ENCODE measurements around the gene DPM3.
"Not testable (repeated sequence)": the region's sequence is repeated elsewhere in the genome, so short reads cannot be mapped to it uniquely, and the experiment has no call there.

Gene DPM3

GRCh38 chr1:155121249-155121648 is 19.1 kb downstream of the DPM3 start:
- DNase-seq (ENCODE audit: extremely low spot score): no peak
- TF ChIP-seq TARDBP (IDR thresholded peaks at IDR 0.05) (no peak), L3MBTL2 (conservative IDR thresholded peaks at IDR 0.05) (no peak), ZNF384 (IDR thresholded peaks at IDR 0.05) (no peak), ARNT (IDR thresholded peaks at IDR 0.05) (no peak), HDGF (IDR thresholded peaks at IDR 0.05; ENCODE audit: borderline replicate concordance) (no peak), CTBP1 (IDR thresholded peaks at IDR 0.05; ENCODE audit: borderline replicate concordance) (no peak), BHLHE40 (IDR thresholded peaks at IDR 0.05; ENCODE audit: borderline replicate concordance) (no peak), ELF4 (IDR thresholded peaks at IDR 0.05) (no peak), FOXM1 (IDR thresholded peaks at IDR 0.05; ENCODE audit: borderline replicate concordance) (no peak), FOXA1 (IDR thresholded peaks at IDR 0.05) (no peak), SP1 (IDR thresholded peaks at IDR 0.05) (no peak), SUZ12 (IDR thresholded peaks at IDR 0.05) (no peak)
- TF ChIP-seq, protein P1, sequence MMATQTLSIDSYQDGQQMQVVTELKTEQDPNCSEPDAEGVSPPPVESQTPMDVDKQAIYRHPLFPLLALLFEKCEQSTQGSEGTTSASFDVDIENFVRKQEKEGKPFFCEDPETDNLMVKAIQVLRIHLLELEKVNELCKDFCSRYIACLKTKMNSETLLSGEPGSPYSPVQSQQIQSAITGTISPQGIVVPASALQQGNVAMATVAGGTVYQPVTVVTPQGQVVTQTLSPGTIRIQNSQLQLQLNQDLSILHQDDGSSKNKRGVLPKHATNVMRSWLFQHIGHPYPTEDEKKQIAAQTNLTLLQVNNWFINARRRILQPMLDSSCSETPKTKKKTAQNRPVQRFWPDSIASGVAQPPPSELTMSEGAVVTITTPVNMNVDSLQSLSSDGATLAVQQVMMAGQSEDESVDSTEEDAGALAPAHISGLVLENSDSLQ (IDR thresholded peaks at IDR 0.05): no peak
- ChIA-PET POLR2A (interaction anchor here (0.8 kb wide), 1 partner anchor 14 kb away, joined by 3 read pairs; the partner anchor contains the start of gene SLC50A1), CTCF (interaction anchor here (0.6 to 1.1 kb wide), 3 partner anchors 24 to 302 kb away, joined by 3 to 5 read pairs (median 3); no protein-coding TSS in a partner anchor)

GRCh38 chr1:155120253-155120652 is 20.1 kb downstream of the DPM3 start:
- ChIA-PET POLR2A (interaction anchor here (0.8 kb wide), 1 partner anchor 15 kb away, joined by 3 read pairs; the partner anchor contains the start of gene SLC50A1), CTCF (interaction anchor here (0.7 kb wide), 1 partner anchor 301 kb away, joined by 3 read pairs; no protein-coding TSS in a partner anchor)
- TF ChIP-seq L3MBTL2 (conservative IDR thresholded peaks at IDR 0.05) (no peak), CTBP1 (IDR thresholded peaks at IDR 0.05; ENCODE audit: borderline replicate concordance) (no peak), BHLHE40 (IDR thresholded peaks at IDR 0.05; ENCODE audit: borderline replicate concordance) (no peak), NFRKB (IDR thresholded peaks at IDR 0.05) (no peak), LEF1 (IDR thresholded peaks at IDR 0.05; ENCODE audit: borderline replicate concordance) (no peak), FOXA1 (IDR thresholded peaks at IDR 0.05) (no peak), TARDBP (IDR thresholded peaks at IDR 0.05) (no peak), ELF4 (IDR thresholded peaks at IDR 0.05) (no peak), FOXM1 (IDR thresholded peaks at IDR 0.05; ENCODE audit: borderline replicate concordance) (no peak)
- no peak for DNase-seq (ENCODE audit: extremely low spot score)

- POLR2A ChIA-PET; DNase-seq (ENCODE audit: extremely low spot score): not testable (repeated sequence)
- CTCF ChIA-PET: interaction anchor here (0.6 to 1.0 kb wide), 2 partner anchors 10 to 50 kb away, joined by 4 read pairs; partner anchors contain the start of gene EFNA1
Measured at GRCh38 chr1:155118090-155118489, 22.2 kb downstream of the DPM3 start.

GRCh38 chr1:155117610-155118009 is 22.7 kb downstream of the DPM3 start:
- POLR2A ChIA-PET: interaction anchor here (3.0 kb wide), 1 partner anchor 17 kb away, joined by 12 read pairs; the partner anchor contains the start of gene SLC50A1
- no peak for DNase-seq (ENCODE audit: extremely low spot score)
- CTCF ChIA-PET: interaction anchor here (0.6 to 1.0 kb wide), 2 partner anchors 10 to 51 kb away, joined by 4 read pairs; partner anchors contain the start of gene EFNA1
- TF ChIP-seq SP1 (IDR thresholded peaks at IDR 0.05) (no peak), ZNF384 (IDR thresholded peaks at IDR 0.05) (no peak), LEF1 (IDR thresholded peaks at IDR 0.05; ENCODE audit: borderline replicate concordance) (no peak)

DNA sequence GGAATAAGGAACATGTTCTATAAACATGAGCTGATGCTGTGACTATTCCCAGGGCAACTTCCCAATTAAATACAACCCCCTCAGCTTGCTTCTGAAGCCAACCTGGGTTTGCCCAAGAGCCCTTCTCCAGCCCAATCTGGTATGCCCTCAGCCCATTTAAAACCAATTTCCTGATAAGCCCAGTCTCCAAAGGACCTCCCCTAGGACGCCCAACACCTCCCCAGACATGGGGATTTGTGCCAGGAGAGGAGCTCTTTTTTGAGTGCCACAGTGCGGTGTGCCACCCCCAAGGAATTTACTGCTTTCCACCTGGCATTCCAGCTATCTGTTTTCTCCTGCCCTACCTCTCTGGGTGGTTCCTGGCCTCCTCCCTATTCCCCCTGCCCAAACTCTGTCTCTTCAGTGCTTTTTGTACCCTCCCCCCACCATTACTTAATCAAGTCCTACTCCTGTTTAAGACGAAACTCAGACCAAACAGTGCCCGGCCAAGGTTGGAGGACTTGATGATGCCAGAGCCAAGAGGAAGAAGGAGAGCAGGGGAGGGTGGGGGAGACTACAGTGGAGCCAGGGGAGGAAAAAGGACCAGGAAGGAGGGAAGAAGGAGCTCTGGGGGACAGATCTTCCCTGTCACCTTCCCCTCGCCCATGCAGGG is 24.1 kb downstream of the DPM3 start:
- ChIA-PET CTCF (interaction anchor here (0.6 to 2.2 kb wide), 3 partner anchors 25 to 57 kb away, joined by 3 to 7 read pairs (median 6); partner anchors contain the start of gene KRTCAP2), POLR2A (interaction anchor here (1.0 to 3.0 kb wide), 3 partner anchors 9 to 57 kb away, joined by 5 to 12 read pairs (median 6); partner anchors contain the start of genes KRTCAP2 and SLC50A1)
- TF ChIP-seq FOXA1 (IDR thresholded peaks at IDR 0.05): no peak
- no peak for TF ChIP-seq SUZ12 (IDR thresholded peaks at IDR 0.05)
- TF ChIP-seq, protein P1 (IDR thresholded peaks at IDR 0.05): no peak
- TF ChIP-seq ZNF384 (IDR thresholded peaks at IDR 0.05): no peak

GRCh38 chr1:155113450-155113980 is 26.8 kb downstream of the DPM3 start:
- TF ChIP-seq SUZ12 (IDR thresholded peaks at IDR 0.05): no peak
- no peak for TF ChIP-seq FOXK2 (IDR thresholded peaks at IDR 0.05)
- TF ChIP-seq FOXM1 (IDR thresholded peaks at IDR 0.05; ENCODE audit: borderline replicate concordance): no peak
- no peak for TF ChIP-seq LEF1 (IDR thresholded peaks at IDR 0.05; ENCODE audit: borderline replicate concordance)
- TF ChIP-seq, protein P1 (IDR thresholded peaks at IDR 0.05): no peak
- TF ChIP-seq L3MBTL2 (conservative IDR thresholded peaks at IDR 0.05): no peak
- TF ChIP-seq ARNT (IDR thresholded peaks at IDR 0.05): no peak
- TF ChIP-seq ZNF384 (IDR thresholded peaks at IDR 0.05): no peak
- TF ChIP-seq ELF4 (IDR thresholded peaks at IDR 0.05): no peak
- no peak for TF ChIP-seq SP1 (IDR thresholded peaks at IDR 0.05)
- TF ChIP-seq BHLHE40 (IDR thresholded peaks at IDR 0.05; ENCODE audit: borderline replicate concordance): no peak
- no peak for TF ChIP-seq CTBP1 (IDR thresholded peaks at IDR 0.05; ENCODE audit: borderline replicate concordance)
- no peak for TF ChIP-seq HDGF (IDR thresholded peaks at IDR 0.05; ENCODE audit: borderline replicate concordance)
- no peak for TF ChIP-seq TARDBP (IDR thresholded peaks at IDR 0.05)
- TF ChIP-seq NFRKB (IDR thresholded peaks at IDR 0.05): no peak
- TF ChIP-seq FOXA1 (IDR thresholded peaks at IDR 0.05): no peak
- CTCF ChIA-PET: no interaction called here
- POLR2A ChIA-PET: no interaction called here
- no peak for DNase-seq (ENCODE audit: extremely low spot score)

More for the DNA sequence above, 24.1 kb downstream of the DPM3 start:
- DNase-seq (ENCODE audit: extremely low spot score): no peak
